Esophagus squamous epithelium (tissue), 4 donors: ENCODE data around the gene RALY.

Experiments
- POLR2A ChIP-seq, 4 donors: fragments of 450-650 bp; IDR thresholded peaks; one replicate each; pipeline ENCODE4 v1.6.1; 2017; ENCODE audit warnings: antibody characterized with exemption in 4 of 4, mild to moderate bottlenecking in 4 of 4, moderate library complexity in 3 of 4
- TF ChIP-seq, protein P1 (sequence below), 6 experiments: fragments of 450-650 bp in 4 of 6; fragments of 200-600 bp in 2 of 6; sonication (generic) in 2 of 6; IDR thresholded peaks; one replicate each; pipeline ENCODE4 v1.5.1; 2016 to 2019; ENCODE audit warnings: antibody characterized with exemption in 6 of 6, mild to moderate bottlenecking in 4 of 6, moderate library complexity in 4 of 6

GRCh38 chr20:34083137-34083536 lies 89.4 kb downstream of the RALY start:
- no peak for TF ChIP-seq POLR2A (IDR thresholded peaks at IDR 0.05)
- TF ChIP-seq, protein P1, sequence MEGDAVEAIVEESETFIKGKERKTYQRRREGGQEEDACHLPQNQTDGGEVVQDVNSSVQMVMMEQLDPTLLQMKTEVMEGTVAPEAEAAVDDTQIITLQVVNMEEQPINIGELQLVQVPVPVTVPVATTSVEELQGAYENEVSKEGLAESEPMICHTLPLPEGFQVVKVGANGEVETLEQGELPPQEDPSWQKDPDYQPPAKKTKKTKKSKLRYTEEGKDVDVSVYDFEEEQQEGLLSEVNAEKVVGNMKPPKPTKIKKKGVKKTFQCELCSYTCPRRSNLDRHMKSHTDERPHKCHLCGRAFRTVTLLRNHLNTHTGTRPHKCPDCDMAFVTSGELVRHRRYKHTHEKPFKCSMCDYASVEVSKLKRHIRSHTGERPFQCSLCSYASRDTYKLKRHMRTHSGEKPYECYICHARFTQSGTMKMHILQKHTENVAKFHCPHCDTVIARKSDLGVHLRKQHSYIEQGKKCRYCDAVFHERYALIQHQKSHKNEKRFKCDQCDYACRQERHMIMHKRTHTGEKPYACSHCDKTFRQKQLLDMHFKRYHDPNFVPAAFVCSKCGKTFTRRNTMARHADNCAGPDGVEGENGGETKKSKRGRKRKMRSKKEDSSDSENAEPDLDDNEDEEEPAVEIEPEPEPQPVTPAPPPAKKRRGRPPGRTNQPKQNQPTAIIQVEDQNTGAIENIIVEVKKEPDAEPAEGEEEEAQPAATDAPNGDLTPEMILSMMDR (IDR thresholded peaks at IDR 0.05) = peak in 3 of 6 experiments; percentile 4 to 17 (median 15)
